Endothelial cell of umbilical vein (primary cell): ENCODE data around the gene AK9. TPM values are rescaled to one million over a fixed set of nuclear protein-coding genes. Genes with fewer than 3 reads are reported as not detected.

ENCODE experiments used
- BruUV-seq: library from RNA; stranded (reverse); fragments of 400-500 nt; replicated peaks from 2 replicates; lab custom pipeline; 2021; lab: Mats Ljungman, UMichigan
- CTCF ChIA-PET: fragments of 300-600, 350-600 bp; sonication (Branson Sonifier 250); formaldehyde crosslinking; loops from one replicate; lab custom pipeline; 2021; ENCODE audit warnings: antibody characterized with exemption, inconsistent platforms; lab: Charles Lee
- POLR2A ChIA-PET: fragments of 300-600, 350-600 bp; sonication (Branson Sonifier 250); formaldehyde crosslinking; loops from one replicate; lab custom pipeline; 2021; ENCODE audit warnings: antibody characterized with exemption, inconsistent platforms; lab: Charles Lee
- DNase-seq: peaks from one replicate; pipeline ENCODE4 v3.0.0-alpha.2; 2011; ENCODE audit warnings: low read depth, low spot score
- FAIRE-seq: peaks from 2 replicates; lab custom pipeline; 2011; peaks lifted over from hg19 to GRCh38; lab: Jason Lieb, UNC
- H2AFZ ChIP-seq: 2 replicates; pipeline ENCODE4 v1.6.0; 2012; ENCODE audit warnings: low read depth, low read length, control low read depth, inconsistent platforms
- H3K27ac ChIP-seq: 2 replicates; pipeline ENCODE4 v1.5.1; 2011; ENCODE audit warnings: low read depth, mild to moderate bottlenecking, control low read depth, low read length, moderate library complexity; ENCODE audit not compliant: insufficient read depth
- H3K27me3 ChIP-seq, 2 experiments: 2 replicates each; pipeline versions ENCODE4 v1.6.0 to v1.6.1; 2011; ENCODE audit warnings: low read length in 2 of 2, mixed read lengths in 1 of 2; ENCODE audit not compliant: control insufficient read depth in 2 of 2, insufficient read depth in 2 of 2
- H3K36me3 ChIP-seq, 2 experiments: 2 replicates in 1 of 2; 3 replicates in 1 of 2; pipeline ENCODE4 v1.5.1; 2011; ENCODE audit warnings: low read length in 2 of 2, mild to moderate bottlenecking in 1 of 2, moderate library complexity in 1 of 2; ENCODE audit not compliant: control insufficient read depth in 2 of 2, insufficient read depth in 2 of 2; ENCODE audit errors: extremely low read depth in 1 of 2
- H3K4me1 ChIP-seq: 3 replicates; pipeline ENCODE4 v1.5.1; 2011; ENCODE audit warnings: mild to moderate bottlenecking, low read length; ENCODE audit not compliant: control insufficient read depth, insufficient read depth; ENCODE audit errors: extremely low read depth
- H3K4me2 ChIP-seq: 2 replicates; pipeline ENCODE4 v1.6.1; 2011; ENCODE audit warnings: low read length, control low read depth, mixed read lengths; ENCODE audit not compliant: insufficient read depth
- H3K4me3 ChIP-seq, 3 experiments: fragments of 200-600 bp in 1 of 3; sonication (generic), shearing (Covaris generic) in 1 of 3; replicated peaks in 1 of 3; 2 replicates each; pipeline ENCODE4 v1.5.1; 2011 to 2016; ENCODE audit warnings: control low read depth in 3 of 3, low read length in 3 of 3, mild to moderate bottlenecking in 2 of 3, inconsistent platforms in 1 of 3, low read depth in 1 of 3, moderate library complexity in 1 of 3; ENCODE audit not compliant: insufficient read depth in 1 of 3
- H3K79me2 ChIP-seq: 2 replicates; pipeline ENCODE4 v1.6.0; 2012; ENCODE audit warnings: low read length, inconsistent platforms; ENCODE audit not compliant: control insufficient read depth, insufficient read depth
- H3K9ac ChIP-seq: replicated peaks from 2 replicates; pipeline ENCODE3; 2011; ENCODE audit warnings: low read length, control low read depth; ENCODE audit not compliant: insufficient read depth; ENCODE audit errors: extremely low read depth
- H3K9me1 ChIP-seq: replicated peaks from 3 replicates; pipeline ENCODE4 v1.6.0; 2011; ENCODE audit warnings: mild to moderate bottlenecking, low read length; ENCODE audit not compliant: control insufficient read depth, insufficient read depth; ENCODE audit errors: extremely low read depth
- H3K9me3 ChIP-seq: replicated peaks from 2 replicates; pipeline ENCODE4 v1.5.1; 2012; ENCODE audit warnings: low read length, inconsistent platforms; ENCODE audit not compliant: control insufficient read depth, insufficient read depth
- H4K20me1 ChIP-seq: replicated peaks from 2 replicates; pipeline ENCODE3; 2011; ENCODE audit warnings: mild to moderate bottlenecking, low read length; ENCODE audit not compliant: control insufficient read depth, insufficient read depth; ENCODE audit errors: extremely low read depth
- EZH2 ChIP-seq: IDR thresholded peaks from 2 replicates; pipeline ENCODE4 v1.6.1; 2012; ENCODE audit warnings: borderline replicate concordance, low read depth, mild to moderate bottlenecking, moderate library complexity, low read length, inconsistent platforms; ENCODE audit not compliant: severe bottlenecking
- GATA2 ChIP-seq: IDR thresholded peaks from 2 replicates; pipeline ENCODE4 v1.7.0; 2011; ENCODE audit warnings: low read depth, mild to moderate bottlenecking, moderate library complexity, mixed read lengths, low read length; ENCODE audit not compliant: insufficient read length, insufficient read depth
- JUN ChIP-seq: IDR thresholded peaks from 2 replicates; pipeline ENCODE4 v1.6.1; 2011; ENCODE audit warnings: borderline replicate concordance, low read depth; ENCODE audit not compliant: insufficient read length, insufficient read depth
- POLR2A ChIP-seq: IDR thresholded peaks from 2 replicates; pipeline ENCODE4 v1.6.1; 2012; ENCODE audit warnings: low read depth, mild to moderate bottlenecking, control low read depth, low read length
- POLR2AphosphoS5 ChIP-seq: IDR thresholded peaks from 2 replicates; pipeline ENCODE4 v1.6.1; 2012; ENCODE audit warnings: low read depth, mild to moderate bottlenecking, control low read depth, low read length, moderate library complexity; ENCODE audit not compliant: insufficient read depth
- dilution Hi-C: fragments of 300-500 bp; cut with MboI; formaldehyde crosslinking; loops from one replicate; pipeline ENCODE4 v1.15.0; 2019; ENCODE audit warnings: low sequenced_read_pairs; ENCODE audit not compliant: extremely low pct_ligation_motif_present
- intact Hi-C: fragments of 100-400 bp; cut with micrococcal nuclease; formaldehyde crosslinking; loops from one replicate; pipeline ENCODE4 v1.10.0; 2022
- polyA plus RNA-seq, 4 experiments: library from polyadenylated mRNA; depleted of rRNA in 3 of 4; stranded (reverse) in 3 of 4; unstranded in 1 of 4; fragments of >200 nt; gene quantifications; 2 replicates each; pipeline versions ENCODE4 v1.2.1 to v1.2.3, GENCODE V29; 2011 to 2012; ENCODE audit warnings: missing spikeins in 1 of 4
- total RNA-seq: library from RNA; stranded (reverse); gene quantifications from 2 replicates; pipeline ENCODE4 v1.2.3, GENCODE V29; 2021

Gene AK9
- total and polyA plus RNA-seq, 2 donors (not counting 3 experiments of a cell fraction or from before 2014, with no cell fraction given) = 1.4 to 3.2 TPM

DNA sequence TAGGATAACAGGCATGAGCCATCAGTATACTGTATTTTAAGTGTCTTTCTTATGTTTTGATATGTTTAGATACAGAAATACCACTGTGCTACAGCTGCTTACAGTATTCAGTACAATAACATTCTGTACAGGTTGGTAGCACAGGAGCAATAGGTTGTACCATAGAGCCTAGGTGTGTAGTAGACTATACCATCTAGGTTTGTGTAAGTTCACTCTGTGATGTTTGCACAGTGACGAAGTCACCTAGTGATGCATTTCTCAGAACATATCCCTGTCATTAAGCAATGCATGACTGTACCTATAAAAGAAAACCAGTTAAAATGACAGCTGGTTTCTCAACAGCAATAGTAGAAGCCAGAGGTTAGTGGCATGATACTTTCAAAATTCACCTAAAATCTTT is 204.9 kb downstream of the AK9 start:
- dilution Hi-C loops (no loop called here), intact Hi-C loops (no loop called here)
- FAIRE-seq = no peak
- DNase-seq = no peak
- H3K4me2 ChIP-seq = no peak overlapping the region
- H3K79me2 ChIP-seq = peaks cover 16% of the 10 kb centered on the region
- ChIA-PET POLR2A (no interaction called here), CTCF (interaction anchor here (1.3 to 2.0 kb wide), 2 partner anchors 9 to 298 kb away, joined by 4 to 5 read pairs; no protein-coding TSS in a partner anchor)
- H3K4me3 ChIP-seq = no peak overlapping the region
- no peaks in the 10 kb centered on the region for H3K36me3 ChIP-seq
- BruUV-seq = no TSS peak
- H3K27ac ChIP-seq = no peak overlapping the region
- no peaks in the 10 kb centered on the region for H3K9me3 ChIP-seq
- TF ChIP-seq GATA2 (no peak), JUN (no peak), EZH2 (no peak), POLR2A (no peak)
- peaks cover 10 to 13% of the 10 kb centered on the region in 2 experiments for H3K27me3 ChIP-seq
- H4K20me1 ChIP-seq = no peaks in the 10 kb centered on the region
- no peak overlapping the region for H3K9ac ChIP-seq
- H3K4me1 ChIP-seq = peaks cover 11% of the 10 kb centered on the region
- no peak overlapping the region for H2AFZ ChIP-seq
- H3K9me1 ChIP-seq = no peaks in the 10 kb centered on the region

DNA sequence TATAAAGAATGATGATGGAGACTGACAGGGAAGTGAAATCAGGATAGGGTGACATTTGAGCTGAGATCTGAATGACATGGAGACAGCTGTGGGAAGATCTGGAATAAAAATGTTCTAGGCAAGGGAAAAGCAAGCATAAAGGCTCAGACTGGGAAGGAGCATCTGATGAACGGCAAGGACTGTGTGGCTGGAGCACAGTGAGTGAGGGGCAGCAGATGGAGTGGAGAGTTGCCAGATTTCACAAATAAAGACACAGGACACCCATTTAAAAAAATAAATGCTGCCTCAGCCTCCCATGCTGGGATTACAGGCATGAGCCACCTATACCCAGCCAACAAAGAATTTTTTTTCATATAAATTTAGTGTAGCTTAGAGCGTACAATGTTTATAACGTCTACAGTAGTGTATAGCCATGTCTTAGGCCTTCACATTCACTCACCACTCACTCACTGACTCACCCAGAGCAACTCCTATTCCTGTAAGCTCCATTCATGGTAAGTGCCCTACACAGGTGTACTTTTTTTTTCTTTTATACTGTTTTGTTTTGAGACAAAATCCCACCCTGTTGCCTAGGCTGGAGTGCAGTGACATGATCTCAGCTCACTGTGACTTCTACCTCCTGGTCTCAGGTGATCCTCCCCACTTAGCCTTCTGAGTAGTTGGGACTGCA is 205.6 kb downstream of the AK9 start:
- no peak for DNase-seq
- Histone ChIP-seq H3K9ac (no peak overlapping the region), H3K4me2 (no peak overlapping the region), H3K9me3 (no peaks in the 10 kb centered on the region), H3K9me1 (no peaks in the 10 kb centered on the region), H3K27me3 (peaks cover 8 to 13% of the 10 kb centered on the region in 2 experiments), H3K27ac (no peak overlapping the region), H3K79me2 (peaks cover 22% of the 10 kb centered on the region), H3K4me3 (no peak overlapping the region), H2AFZ (no peak overlapping the region), H3K36me3 (peaks cover 0 to 3% of the 10 kb centered on the region in 2 experiments), H3K4me1 (peaks cover 17% of the 10 kb centered on the region), H4K20me1 (no peaks in the 10 kb centered on the region)
- CTCF ChIA-PET = interaction anchor here (1.3 to 2.0 kb wide), 2 partner anchors 9 to 297 kb away, joined by 4 to 5 read pairs; no protein-coding TSS in a partner anchor
- no peak for FAIRE-seq
- dilution Hi-C loops = no loop called here
- BruUV-seq = no TSS peak
- no peak for TF ChIP-seq POLR2AphosphoS5
- no peak for TF ChIP-seq EZH2
- no peak for TF ChIP-seq POLR2A
- POLR2A ChIA-PET = no interaction called here
- intact Hi-C loops = no loop called here
